Ramos (cell line): Measurements from ENCODE around the gene TSPEAR.
"Not testable (repeated sequence)": the region's sequence is repeated elsewhere in the genome, so short reads cannot be mapped to it uniquely, and the experiment has no call there.

Source experiments
- in situ Hi-C: fragments of 300-500 bp; cut with MboI; formaldehyde crosslinking; loops from one replicate; pipeline ENCODE4 v1.14.3; 2022; ENCODE audit warnings: low sequenced_read_pairs; ENCODE audit not compliant: unreplicated experiment

Gene TSPEAR

GRCh38 chr21:44657635-44658540 is 53.5 kb downstream of the TSPEAR start, which contains the start of gene KRTAP12-3:
KRTAP12-3 (plus strand) TSS chr21:44657932; CDS start chr21:44657980, 48 bp downstream.
- in situ Hi-C loops: no loop called here

DNA sequence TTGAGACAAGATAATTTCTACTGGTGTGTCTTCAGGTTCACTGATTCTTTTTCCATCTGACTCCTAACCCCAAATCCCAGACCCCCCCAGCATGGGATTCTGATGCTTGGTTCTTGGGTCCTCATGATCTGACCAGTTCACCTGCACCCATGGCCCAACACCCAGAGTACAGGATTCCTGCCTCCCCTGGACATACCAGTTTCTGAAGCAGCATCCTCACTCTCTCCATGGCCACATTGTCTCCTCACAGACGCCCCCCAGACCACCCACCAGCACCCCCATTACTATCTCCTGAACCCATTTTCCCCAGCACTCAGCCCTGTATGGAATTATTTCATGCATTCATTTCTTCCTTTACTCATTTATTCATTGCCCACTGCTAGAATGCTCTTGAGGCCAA is 54.5 kb downstream of the TSPEAR start:
- in situ Hi-C loops: no loop called here

- in situ Hi-C loops: no loop called here
These were observed 56.7 kb downstream of the TSPEAR start, which contains the start of gene KRTAP12-4 for GRCh38 chr21:44654576-44655175. KRTAP12-4 (minus strand) TSS chr21:44654659; CDS start chr21:44654614, 45 bp downstream.

- in situ Hi-C loops: no loop called here
These were observed 57.5 kb downstream of the TSPEAR start for GRCh38 chr21:44653656-44654575.

GRCh38 chr21:44653123-44653522 is 58.2 kb downstream of the TSPEAR start:
- in situ Hi-C loops: no loop called here

GRCh38 chr21:44650973-44651675 is 60.2 kb downstream of the TSPEAR start:
- in situ Hi-C loops: no loop called here

GRCh38 chr21:44650265-44650972 is 61.0 kb downstream of the TSPEAR start:
- in situ Hi-C loops: no loop called here

GRCh38 chr21:44649521-44650100 is 61.8 kb downstream of the TSPEAR start:
- in situ Hi-C loops: no loop called here

DNA sequence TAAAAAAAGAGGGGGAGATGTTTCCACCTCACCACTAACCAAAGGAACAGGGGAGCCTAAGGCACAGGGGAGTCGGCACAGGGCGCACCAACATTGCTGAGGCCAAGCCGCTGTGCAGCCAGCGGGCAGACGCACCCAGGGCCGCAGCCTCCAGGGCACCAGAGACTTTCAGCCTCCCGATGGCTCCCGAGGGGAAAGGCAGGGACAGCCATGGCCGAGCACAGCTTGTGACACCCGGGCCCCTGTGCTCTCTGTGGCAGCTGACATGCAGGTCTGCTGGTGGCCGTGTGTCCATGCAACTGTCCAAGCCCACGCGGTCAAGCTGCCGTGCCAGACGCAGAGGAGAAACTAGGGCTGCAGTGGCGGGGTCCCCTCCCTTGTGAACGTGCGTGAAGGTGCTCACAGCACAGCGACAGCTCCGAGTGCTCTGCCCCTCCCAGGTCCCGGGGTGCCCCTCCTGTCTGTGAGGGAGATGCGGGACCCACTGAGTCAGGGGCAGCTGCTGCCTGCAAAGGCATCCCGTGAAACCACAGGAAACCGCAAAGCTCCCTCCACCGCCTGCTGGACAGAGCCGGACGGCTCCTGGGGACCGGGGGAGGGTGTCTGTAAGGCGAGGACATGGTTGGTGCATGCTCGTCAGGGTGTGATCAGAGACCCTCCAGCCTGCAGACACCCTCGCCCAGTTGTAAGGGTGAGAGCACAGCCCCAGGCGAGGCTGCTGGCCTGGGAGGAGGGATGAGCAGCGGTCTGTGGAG is 62.6 kb downstream of the TSPEAR start:
- in situ Hi-C loops: no loop called here

- in situ Hi-C loops: no loop called here
These were observed 64.2 kb downstream of the TSPEAR start for GRCh38 chr21:44647222-44647552.

GRCh38 chr21:44646366-44647221 is 64.8 kb downstream of the TSPEAR start, which contains the start of gene KRTAP10-11:
KRTAP10-11 (plus strand) TSS chr21:44646414; CDS start chr21:44646459, 45 bp downstream.
- in situ Hi-C loops: not testable (repeated sequence)

DNA sequence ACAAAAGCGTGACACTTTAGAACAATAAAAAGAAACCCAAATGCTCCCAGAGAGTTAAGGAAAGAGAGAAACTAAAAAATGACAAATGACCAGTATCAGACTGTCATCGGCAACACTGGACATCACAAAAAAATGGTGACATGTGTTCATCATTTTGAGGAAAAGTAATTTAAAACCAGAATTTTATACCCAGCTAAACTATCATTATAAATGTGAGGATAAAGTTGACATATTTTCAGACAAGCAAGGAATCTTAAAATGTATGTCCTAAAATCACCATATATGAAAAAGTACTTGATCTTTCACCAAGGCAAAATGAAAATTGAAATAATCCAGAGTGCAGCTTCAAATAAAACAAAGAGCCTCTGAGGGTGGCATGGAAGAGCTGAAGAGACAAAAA is 66.5 kb downstream of the TSPEAR start:
- in situ Hi-C loops: no loop called here

DNA sequence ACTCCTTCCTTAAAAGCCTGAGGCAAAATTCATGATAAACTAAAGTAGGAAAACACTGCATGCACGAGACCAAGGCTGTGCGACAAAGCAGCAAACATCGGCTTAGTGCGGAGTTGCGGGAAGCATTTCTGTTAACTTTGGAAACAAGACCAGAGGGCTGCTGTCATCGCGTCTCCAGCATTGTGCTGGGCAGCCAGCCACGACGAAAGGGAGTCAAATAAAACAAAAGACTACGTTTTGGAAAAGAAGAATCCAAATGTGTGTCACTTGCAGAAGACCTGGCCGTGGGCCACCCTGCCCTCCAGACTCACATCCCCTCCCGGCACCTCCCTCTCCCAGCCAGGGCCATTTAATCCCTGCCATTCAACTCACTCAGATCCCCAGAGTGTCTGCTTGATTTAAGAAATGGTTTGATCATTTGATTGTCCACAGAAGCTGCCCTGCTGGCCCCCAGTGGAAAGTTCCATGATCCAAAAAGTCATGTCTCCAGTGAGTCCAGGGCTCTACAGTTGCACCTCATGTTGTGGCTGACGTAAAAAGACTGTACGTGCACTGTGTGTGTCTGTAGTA is 67.5 kb downstream of the TSPEAR start:
- in situ Hi-C loops: no loop called here

GRCh38 chr21:44640761-44641160 is 70.6 kb downstream of the TSPEAR start:
- in situ Hi-C loops: no loop called here

DNA sequence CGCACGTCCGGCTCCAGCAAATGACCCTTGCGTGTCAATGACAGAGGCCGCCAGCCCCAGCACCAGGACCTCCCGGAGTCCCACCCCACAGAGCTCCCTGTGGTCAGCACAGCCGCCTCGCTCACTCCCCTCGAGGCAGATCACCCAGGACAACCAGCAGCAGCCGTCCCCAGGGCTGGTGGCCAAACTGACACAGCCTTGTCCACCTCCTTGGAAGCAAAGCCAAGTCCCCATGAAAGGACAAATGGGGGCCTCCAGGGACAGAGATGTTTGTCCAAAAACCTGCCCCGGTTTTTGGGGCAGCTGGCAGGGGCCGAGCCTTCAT is 72.1 kb downstream of the TSPEAR start:
- in situ Hi-C loops: no loop called here

DNA sequence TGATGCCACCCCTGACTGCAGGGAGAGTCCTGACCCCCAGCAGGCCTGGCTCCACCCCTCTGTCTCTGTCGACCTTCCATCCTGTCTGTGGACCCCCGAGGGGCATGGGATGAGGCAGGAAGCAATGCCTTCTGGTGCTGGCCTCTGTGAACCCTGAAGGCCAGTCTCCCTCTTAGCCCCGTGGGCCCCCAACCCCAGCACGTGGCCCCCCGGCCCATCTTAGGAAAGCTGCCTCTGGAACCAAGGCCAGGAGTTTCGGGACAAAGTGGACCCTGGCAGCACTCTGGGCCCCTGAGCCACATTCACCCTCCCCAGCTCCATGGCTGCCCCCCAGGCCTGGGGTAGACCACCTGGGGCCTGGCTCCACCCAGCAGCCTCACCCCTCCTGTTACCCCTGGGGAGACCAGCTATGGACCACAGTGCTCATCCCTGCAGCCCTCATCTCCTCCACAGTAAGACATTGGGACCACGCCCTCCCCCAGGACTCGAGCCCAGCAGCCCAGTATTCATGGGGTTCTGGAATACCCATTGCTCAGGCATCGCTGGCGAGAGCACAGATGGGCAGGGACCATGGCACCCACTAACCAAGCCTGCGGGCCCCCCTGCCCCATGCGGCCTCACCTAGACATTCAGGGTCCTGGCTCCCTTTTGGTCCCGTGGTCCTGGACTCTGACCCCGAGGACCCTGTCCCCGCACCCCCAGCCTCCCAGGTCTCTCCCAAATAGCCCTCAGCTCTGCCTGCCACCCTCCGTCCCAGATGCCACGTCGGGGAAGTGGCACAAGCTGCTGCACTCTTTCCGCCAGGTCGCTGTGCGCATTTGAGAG is 72.7 kb downstream of the TSPEAR start:
- in situ Hi-C loops: not testable (repeated sequence)
